Stimulated activated CD4-positive, alpha-beta T cell treated with anti-CD3 and anti-CD28 coated beads, TNF-alpha, amount 100 ng/mL, for 24 hours (primary cell): Measurements from ENCODE around the gene MEG3.

Experiments
- DNase-seq, 3 experiments: peaks; one replicate each; pipeline ENCODE4 v3.0.0-alpha.2; 2020; ENCODE audit warnings: low read depth in 3 of 3

Gene MEG3

GRCh38 chr14:100864960-100865681 lies 39.2 kb downstream of the MEG3 start:
- no peak for DNase-seq

GRCh38 chr14:100865682-100866591 lies 40.0 kb downstream of the MEG3 start:
- DNase-seq = no peak

DNA sequence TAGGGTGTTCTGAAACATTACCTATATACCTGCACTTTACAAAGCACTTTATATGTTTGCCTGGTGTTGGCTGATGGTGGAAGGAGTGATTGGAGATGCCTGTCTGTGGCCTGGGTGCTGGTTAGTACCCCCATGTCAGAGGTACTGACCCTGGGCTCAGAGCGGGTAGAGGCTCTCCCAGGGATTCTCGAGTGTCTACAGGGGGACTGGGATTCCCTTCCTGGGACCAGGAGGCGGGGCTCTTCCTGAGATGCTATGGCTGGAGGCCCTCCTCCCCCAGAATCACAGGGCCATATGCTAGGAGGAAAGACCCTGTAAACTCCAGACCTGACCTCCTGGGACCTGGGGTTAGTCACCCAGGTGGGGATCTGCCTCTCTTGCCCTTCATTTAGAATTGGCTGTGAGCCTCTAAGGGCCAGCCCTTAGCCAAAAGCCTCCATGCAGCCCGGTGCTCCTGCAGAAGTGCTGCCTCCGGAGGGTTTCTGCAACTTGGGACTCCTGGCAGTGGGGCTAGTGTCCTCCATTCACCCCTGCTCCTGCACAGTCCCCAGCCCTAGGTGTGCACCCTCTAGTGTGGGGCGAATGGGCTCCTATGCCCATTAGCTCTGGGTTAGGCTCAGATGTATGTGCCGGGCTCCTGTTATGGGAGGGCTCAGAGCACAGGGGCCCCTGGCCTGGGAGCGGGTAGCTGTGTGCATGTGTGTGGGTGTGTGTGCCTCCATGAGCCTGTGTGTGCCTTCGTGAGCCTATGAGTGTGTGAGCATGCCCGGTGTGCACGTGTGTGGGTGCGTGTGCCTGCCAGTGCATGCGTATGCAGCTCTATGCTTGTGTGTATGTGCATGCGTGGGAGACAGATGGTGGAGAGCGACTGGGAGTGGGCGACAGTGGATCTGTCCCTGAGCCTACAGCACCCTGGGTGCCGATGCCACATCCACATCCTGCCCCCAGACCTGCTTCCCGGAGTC lies 41.0 kb downstream of the MEG3 start:
- DNase-seq = no peak

GRCh38 chr14:100867631-100868315 lies 41.9 kb downstream of the MEG3 start:
- DNase-seq = no peak

- DNase-seq = no peak
These were observed 42.9 kb downstream of the MEG3 start for GRCh38 chr14:100868621-100869370.

GRCh38 chr14:100871234-100872186 lies 45.6 kb downstream of the MEG3 start:
- no peak for DNase-seq

DNA sequence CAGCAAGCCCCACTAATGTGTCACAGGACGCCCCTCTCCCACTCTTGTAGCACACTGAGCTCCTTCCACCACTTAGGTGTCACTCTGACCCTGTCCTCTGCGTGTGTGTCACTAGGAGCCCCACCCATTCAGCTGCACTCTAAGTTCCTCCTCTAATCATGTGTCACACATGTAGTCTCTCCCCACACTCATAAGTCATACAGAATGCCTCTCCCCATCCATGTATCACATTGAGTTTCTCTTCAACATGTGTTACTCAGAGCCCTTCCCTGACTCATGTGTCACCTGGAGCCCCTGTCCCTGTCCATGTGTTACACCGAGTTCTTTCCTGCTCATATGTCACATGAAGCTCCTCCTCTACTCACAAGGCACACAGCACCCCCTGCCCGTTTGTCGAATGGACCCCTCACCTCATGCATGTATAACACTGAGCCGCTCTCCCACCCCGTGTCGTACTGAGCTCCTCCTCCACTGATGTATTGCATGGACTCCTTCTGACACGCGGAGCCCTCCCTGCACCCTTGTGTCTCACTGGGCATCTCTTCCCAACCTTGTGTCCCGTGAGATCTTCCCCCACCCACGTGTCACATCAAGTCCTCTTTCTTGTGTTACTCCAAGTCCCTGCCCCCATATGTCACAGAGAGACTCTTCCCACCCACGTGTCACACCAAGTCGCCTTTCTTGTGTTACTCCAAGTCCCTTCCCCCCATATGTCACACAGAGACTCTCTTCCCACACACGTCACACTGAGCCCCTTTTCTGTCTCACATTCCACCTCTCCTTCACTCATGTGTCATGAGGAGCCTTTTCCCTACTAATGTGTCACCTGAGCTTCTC lies 46.6 kb downstream of the MEG3 start:
- DNase-seq = no peak

DNA sequence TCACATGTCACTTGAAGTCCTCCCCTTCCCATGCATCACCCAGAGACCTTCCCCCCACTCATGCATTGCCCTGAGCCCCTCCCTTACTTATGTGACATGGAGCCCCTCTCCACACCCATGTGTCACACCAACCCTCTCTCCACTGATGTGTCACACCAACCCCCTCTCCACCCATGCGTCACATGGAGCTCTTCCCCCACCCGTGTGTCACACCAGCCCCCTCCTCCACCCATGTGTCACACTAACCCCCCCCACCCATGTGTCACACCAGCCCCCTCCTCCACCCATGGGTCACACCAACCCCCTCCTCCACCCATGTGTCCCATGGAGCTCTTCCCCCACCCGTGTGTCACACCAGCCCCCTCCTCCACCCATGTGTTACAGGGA lies 47.2 kb downstream of the MEG3 start:
- DNase-seq = no peak

DNA sequence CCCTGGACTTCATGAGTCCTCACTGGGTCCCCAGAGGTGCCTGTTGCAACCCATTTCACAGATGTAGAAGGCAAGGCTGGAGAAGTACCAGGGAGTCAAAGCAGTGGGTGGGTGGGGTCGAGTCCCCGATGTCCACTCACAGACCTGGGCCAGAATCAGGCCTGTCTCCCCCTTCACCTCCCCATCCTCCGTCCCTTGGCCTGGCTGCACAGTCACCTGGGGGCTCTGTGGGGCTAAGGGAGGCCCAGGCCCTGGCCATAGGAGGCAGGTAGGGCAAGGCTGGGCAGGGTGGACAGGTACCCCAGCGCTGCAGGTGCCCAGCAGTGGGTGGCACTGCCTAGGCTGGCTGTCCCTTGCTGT lies 48.1 kb downstream of the MEG3 start:
- no peak for DNase-seq

- no peak for DNase-seq
These were observed 48.6 kb downstream of the MEG3 start for GRCh38 chr14:100874411-100875091.

GRCh38 chr14:100875126-100875525 lies 49.2 kb downstream of the MEG3 start:
- no peak for DNase-seq

- no peak for DNase-seq
These were observed 50.1 kb downstream of the MEG3 start for GRCh38 chr14:100875861-100876590.

GRCh38 chr14:100878271-100879146 lies 52.6 kb downstream of the MEG3 start:
- no peak for DNase-seq

- no peak for DNase-seq
These were observed 53.3 kb downstream of the MEG3 start for GRCh38 chr14:100879194-100879593.

GRCh38 chr14:100879782-100880181 lies 53.9 kb downstream of the MEG3 start:
- no peak for DNase-seq
